Neural cell (in vitro differentiated cells): ENCODE results near the gene PRR15L. TPM values are rescaled to one million over a fixed set of nuclear protein-coding genes. Genes with fewer than 3 reads are reported as not detected.
A peak's percentile ranks its signal among the peaks of the same experiment; 100 is the strongest.

Experiments used
- H2AFZ ChIP-seq: fragments of 200-600, 300-800 bp; sonication (generic), shearing (Covaris generic); 2 replicates; pipeline ENCODE4 v1.6.0; 2014; ENCODE audit warnings: low read depth, mild to moderate bottlenecking, antibody characterized with exemption, low read length, moderate library complexity
- H3F3A ChIP-seq: fragments of 200-600 bp; shearing (Covaris generic); 2 replicates; pipeline ENCODE4 v1.6.1; 2016; ENCODE audit warnings: mild to moderate bottlenecking, moderate library complexity, mixed read lengths, antibody characterized with exemption, low read length; ENCODE audit not compliant: insufficient read depth, poor library complexity, severe bottlenecking
- H3K27ac ChIP-seq: fragments of 200-600, 300-800 bp; sonication (generic), shearing (Covaris generic); 2 replicates; pipeline ENCODE4 v1.5.1; 2014; ENCODE audit warnings: mild to moderate bottlenecking, low read length, moderate library complexity
- H3K27me3 ChIP-seq: fragments of 300-800, 200-600 bp; sonication (generic), shearing (Covaris generic); 2 replicates; pipeline ENCODE4 v1.6.0; 2014; ENCODE audit warnings: mild to moderate bottlenecking, low read depth, low read length, moderate library complexity; ENCODE audit not compliant: insufficient read depth
- H3K36me3 ChIP-seq: fragments of 300-800, 200-600 bp; sonication (generic), shearing (Covaris generic); 2 replicates; pipeline ENCODE4 v1.5.1; 2014; ENCODE audit warnings: mild to moderate bottlenecking, antibody characterized with exemption, low read length, moderate library complexity; ENCODE audit not compliant: insufficient read depth
- H3K4me2 ChIP-seq: fragments of 300-800, 200-600 bp; sonication (generic), shearing (Covaris generic); 2 replicates; pipeline ENCODE4 v1.6.0; 2014; ENCODE audit warnings: mild to moderate bottlenecking, low read length
- H3K4me3 ChIP-seq: fragments of 300-800, 200-600 bp; sonication (generic), shearing (Covaris generic); 2 replicates; pipeline ENCODE4 v1.5.1; 2014; ENCODE audit warnings: mild to moderate bottlenecking, low read length, moderate library complexity
- H3K79me2 ChIP-seq: fragments of 200-600 bp; shearing (Covaris generic); replicated peaks from 2 replicates; pipeline ENCODE4 v1.6.0; 2014; ENCODE audit warnings: mild to moderate bottlenecking, low read length, moderate library complexity; ENCODE audit not compliant: insufficient read depth
- H3K9ac ChIP-seq: fragments of 300-800, 200-600 bp; sonication (generic), shearing (Covaris generic); 2 replicates; pipeline ENCODE4 v1.6.1; 2016; ENCODE audit warnings: mild to moderate bottlenecking, low read length, mixed read lengths
- H3K9me2 ChIP-seq: fragments of 200-600 bp; shearing (Covaris generic); 2 replicates; pipeline ENCODE4 v1.6.1; 2016; ENCODE audit warnings: mild to moderate bottlenecking, low read length, mixed read lengths; ENCODE audit not compliant: insufficient read depth
- H3K9me3 ChIP-seq: fragments of 200-600, 300-800 bp; sonication (generic), shearing (Covaris generic); 2 replicates; pipeline ENCODE4 v1.6.1; 2016; ENCODE audit warnings: mild to moderate bottlenecking, mixed run types, low read length, moderate library complexity, mixed read lengths
- H4K20me1 ChIP-seq: fragments of 200-600 bp; shearing (Covaris generic); 2 replicates; pipeline ENCODE4 v1.6.1; 2016; ENCODE audit warnings: mild to moderate bottlenecking, mixed run types; ENCODE audit not compliant: insufficient read depth
- CTCF ChIP-seq: fragments of 450-650 bp; IDR thresholded peaks from 2 replicates; pipeline ENCODE4 v1.5.1; 2014; ENCODE audit warnings: antibody characterized with exemption, mild to moderate bottlenecking, moderate library complexity; ENCODE audit not compliant: poor library complexity, severe bottlenecking
- EP300 ChIP-seq: fragments of 450-650 bp; conservative IDR thresholded peaks from 2 replicates; pipeline ENCODE4 v1.6.1; 2014; ENCODE audit warnings: antibody characterized with exemption, mild to moderate bottlenecking, moderate library complexity; ENCODE audit not compliant: poor library complexity, severe bottlenecking
- EZH2 ChIP-seq: fragments of 200-600, 300-800 bp; shearing (Covaris generic), sonication (generic); IDR thresholded peaks from 2 replicates; pipeline ENCODE4 v1.6.1; 2014; ENCODE audit warnings: antibody characterized with exemption, low read length, borderline replicate concordance, mild to moderate bottlenecking; ENCODE audit not compliant: insufficient read depth, poor library complexity, severe bottlenecking
- MXI1 ChIP-seq: fragments of 450-650 bp; conservative IDR thresholded peaks from 2 replicates; pipeline ENCODE4 v1.6.1; 2014; ENCODE audit warnings: antibody characterized with exemption, mild to moderate bottlenecking; ENCODE audit not compliant: poor library complexity, severe bottlenecking
- POLR2AphosphoS5 ChIP-seq: IDR thresholded peaks from 2 replicates; pipeline ENCODE4 v1.6.1; 2012
- RAD21 ChIP-seq: fragments of 450-650 bp; conservative IDR thresholded peaks from 2 replicates; pipeline ENCODE4 v1.6.1; 2014; ENCODE audit warnings: antibody characterized with exemption, mild to moderate bottlenecking, moderate library complexity
- SMC3 ChIP-seq: fragments of 450-650 bp; conservative IDR thresholded peaks from 2 replicates; pipeline ENCODE4 v1.6.1; 2014; ENCODE audit warnings: antibody characterized with exemption, mild to moderate bottlenecking, moderate library complexity; ENCODE audit not compliant: poor library complexity
- TAF1 ChIP-seq: IDR thresholded peaks from 2 replicates; pipeline ENCODE4 v1.6.1; 2012; ENCODE audit warnings: low read depth
- polyA plus RNA-seq: library from polyadenylated mRNA; depleted of rRNA; stranded (reverse); fragments of >200 nt; gene quantifications from 2 replicates; pipeline ENCODE4 v1.2.3, GENCODE V29; 2014
- TF ChIP-seq, protein P1 (sequence below): IDR thresholded peaks from 2 replicates; pipeline ENCODE4 v1.6.1; 2012; ENCODE audit warnings: borderline replicate concordance

PRR15L gene
- polyA plus RNA-seq, 1 donor from 2014 or later, result not detected

DNA sequence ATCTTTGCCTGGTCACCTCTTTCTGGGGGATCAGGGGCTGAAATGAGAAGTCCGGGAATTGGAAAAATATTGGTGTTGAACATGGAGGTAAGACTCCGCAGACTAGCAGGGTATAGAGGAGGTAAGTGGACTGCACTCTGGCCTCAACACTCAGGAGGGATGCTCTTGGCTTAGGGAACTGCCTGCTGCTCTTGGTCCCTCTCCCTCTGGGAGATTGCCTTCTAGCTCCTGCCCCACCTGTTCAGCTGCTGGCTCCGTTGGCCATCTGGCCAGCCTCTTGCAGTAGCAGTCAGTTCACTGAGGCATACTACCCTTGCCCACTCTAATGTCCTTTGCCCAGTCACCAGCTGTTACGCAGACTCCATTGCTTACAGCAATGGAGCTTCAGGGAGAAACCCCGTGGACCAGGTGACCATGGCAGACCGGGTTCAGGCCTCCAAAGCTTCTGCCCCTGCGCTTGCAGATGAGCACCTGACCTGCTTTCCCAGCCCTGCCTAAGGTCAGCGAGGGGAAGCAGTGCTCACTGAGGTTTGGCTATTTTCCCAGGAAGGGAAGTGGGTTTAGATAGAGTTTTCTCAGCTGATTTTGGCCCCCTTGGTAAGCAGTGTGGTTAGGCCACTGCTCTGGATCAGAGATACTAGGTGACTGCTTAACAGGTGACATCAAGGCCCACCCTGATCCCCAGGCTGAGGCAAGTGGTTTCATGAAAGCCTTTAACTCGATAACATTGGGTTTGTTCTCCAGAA, 25.1 kb upstream of the PRR15L start:
- Histone ChIP-seq H3F3A (no peaks in the 10 kb centered on the region), H3K9me2 (no peaks in the 10 kb centered on the region), H4K20me1 (no peaks in the 10 kb centered on the region), H3K36me3 (peaks cover 4% of the 10 kb centered on the region), H3K9me3 (no peaks in the 10 kb centered on the region), H3K27ac (no peak overlapping the region), H3K27me3 (no peaks in the 10 kb centered on the region), H3K4me2 (no peak overlapping the region), H3K79me2 (no peaks in the 10 kb centered on the region), H2AFZ (no peak overlapping the region), H3K4me3 (peak overlapping the region; percentile 35), H3K9ac (no peak overlapping the region)
- no peak for TF ChIP-seq SMC3
- TF ChIP-seq CTCF, result no peak
- no peak for TF ChIP-seq POLR2AphosphoS5
- TF ChIP-seq MXI1, result no peak
- TF ChIP-seq, protein P1, sequence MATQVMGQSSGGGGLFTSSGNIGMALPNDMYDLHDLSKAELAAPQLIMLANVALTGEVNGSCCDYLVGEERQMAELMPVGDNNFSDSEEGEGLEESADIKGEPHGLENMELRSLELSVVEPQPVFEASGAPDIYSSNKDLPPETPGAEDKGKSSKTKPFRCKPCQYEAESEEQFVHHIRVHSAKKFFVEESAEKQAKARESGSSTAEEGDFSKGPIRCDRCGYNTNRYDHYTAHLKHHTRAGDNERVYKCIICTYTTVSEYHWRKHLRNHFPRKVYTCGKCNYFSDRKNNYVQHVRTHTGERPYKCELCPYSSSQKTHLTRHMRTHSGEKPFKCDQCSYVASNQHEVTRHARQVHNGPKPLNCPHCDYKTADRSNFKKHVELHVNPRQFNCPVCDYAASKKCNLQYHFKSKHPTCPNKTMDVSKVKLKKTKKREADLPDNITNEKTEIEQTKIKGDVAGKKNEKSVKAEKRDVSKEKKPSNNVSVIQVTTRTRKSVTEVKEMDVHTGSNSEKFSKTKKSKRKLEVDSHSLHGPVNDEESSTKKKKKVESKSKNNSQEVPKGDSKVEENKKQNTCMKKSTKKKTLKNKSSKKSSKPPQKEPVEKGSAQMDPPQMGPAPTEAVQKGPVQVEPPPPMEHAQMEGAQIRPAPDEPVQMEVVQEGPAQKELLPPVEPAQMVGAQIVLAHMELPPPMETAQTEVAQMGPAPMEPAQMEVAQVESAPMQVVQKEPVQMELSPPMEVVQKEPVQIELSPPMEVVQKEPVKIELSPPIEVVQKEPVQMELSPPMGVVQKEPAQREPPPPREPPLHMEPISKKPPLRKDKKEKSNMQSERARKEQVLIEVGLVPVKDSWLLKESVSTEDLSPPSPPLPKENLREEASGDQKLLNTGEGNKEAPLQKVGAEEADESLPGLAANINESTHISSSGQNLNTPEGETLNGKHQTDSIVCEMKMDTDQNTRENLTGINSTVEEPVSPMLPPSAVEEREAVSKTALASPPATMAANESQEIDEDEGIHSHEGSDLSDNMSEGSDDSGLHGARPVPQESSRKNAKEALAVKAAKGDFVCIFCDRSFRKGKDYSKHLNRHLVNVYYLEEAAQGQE, result no peak
- TF ChIP-seq EP300, result no peak
- no peak for TF ChIP-seq RAD21
- no peak for TF ChIP-seq TAF1
- TF ChIP-seq EZH2, result no peak

GRCh38 chr17:47982091-47982617, 24.5 kb upstream of the PRR15L start:
- Histone ChIP-seq H3K4me2 (no peak overlapping the region), H4K20me1 (no peaks in the 10 kb centered on the region), H3F3A (no peaks in the 10 kb centered on the region), H3K4me3 (peak overlapping the region; percentile 35), H3K79me2 (no peaks in the 10 kb centered on the region), H3K36me3 (peaks cover 4% of the 10 kb centered on the region), H3K9ac (peak overlapping the region; percentile 21), H3K27ac (peak overlapping the region; percentile 45), H3K27me3 (no peaks in the 10 kb centered on the region), H2AFZ (no peak overlapping the region), H3K9me2 (no peaks in the 10 kb centered on the region), H3K9me3 (no peaks in the 10 kb centered on the region)
- TF ChIP-seq POLR2AphosphoS5 (peak; percentile 37), CTCF (no peak), SMC3 (no peak), EZH2 (no peak), EP300 (peak; percentile 23), RAD21 (no peak), MXI1 (no peak)
- TF ChIP-seq, protein P1, result no peak
